ENCODE measurements around the gene TRIM6.

DNA sequence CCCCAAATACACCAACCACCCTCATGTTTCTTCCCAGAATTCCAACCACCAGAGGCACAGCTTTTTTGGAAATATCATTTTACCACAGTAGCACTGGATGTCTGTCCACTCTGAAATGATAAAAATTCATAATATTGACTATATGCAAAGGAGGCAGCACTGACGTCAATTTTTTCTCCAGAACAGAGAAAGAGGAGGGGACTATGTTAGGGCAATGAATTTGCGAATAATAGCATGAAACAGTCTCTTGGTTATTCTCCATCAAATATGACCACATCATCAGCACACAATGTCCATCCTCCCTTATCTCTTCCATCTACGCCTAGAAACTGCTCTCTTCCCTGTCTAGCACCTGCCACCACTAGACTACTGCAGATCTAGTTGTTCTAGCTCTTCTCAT is 49.7 kb downstream of the TRIM6 start:
- TF ChIP-seq, protein P1, sequence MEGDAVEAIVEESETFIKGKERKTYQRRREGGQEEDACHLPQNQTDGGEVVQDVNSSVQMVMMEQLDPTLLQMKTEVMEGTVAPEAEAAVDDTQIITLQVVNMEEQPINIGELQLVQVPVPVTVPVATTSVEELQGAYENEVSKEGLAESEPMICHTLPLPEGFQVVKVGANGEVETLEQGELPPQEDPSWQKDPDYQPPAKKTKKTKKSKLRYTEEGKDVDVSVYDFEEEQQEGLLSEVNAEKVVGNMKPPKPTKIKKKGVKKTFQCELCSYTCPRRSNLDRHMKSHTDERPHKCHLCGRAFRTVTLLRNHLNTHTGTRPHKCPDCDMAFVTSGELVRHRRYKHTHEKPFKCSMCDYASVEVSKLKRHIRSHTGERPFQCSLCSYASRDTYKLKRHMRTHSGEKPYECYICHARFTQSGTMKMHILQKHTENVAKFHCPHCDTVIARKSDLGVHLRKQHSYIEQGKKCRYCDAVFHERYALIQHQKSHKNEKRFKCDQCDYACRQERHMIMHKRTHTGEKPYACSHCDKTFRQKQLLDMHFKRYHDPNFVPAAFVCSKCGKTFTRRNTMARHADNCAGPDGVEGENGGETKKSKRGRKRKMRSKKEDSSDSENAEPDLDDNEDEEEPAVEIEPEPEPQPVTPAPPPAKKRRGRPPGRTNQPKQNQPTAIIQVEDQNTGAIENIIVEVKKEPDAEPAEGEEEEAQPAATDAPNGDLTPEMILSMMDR (conservative IDR thresholded peaks at IDR 0.05; ENCODE audit: low read length): no peak
- TF ChIP-seq EZH2phosphoT487 (IDR thresholded peaks at IDR 0.05; ENCODE audit: borderline replicate concordance): no peak
